Stimulated activated CD8-positive, alpha-beta memory T cell treated with anti-CD3 and anti-CD28 coated beads, Interleukin-12 subunit alpha, Interleukin-12 subunit beta, amount 100 ng/mL, for 24 hours (primary cell): ENCODE results near the gene MIEF1.
A peak's percentile ranks its signal among the peaks of the same experiment; 100 is the strongest.
"Not testable (repeated sequence)": the region's sequence is repeated elsewhere in the genome, so short reads cannot be mapped to it uniquely, and the experiment has no call there.

Experiments
- DNase-seq: peaks from one replicate; pipeline ENCODE4 v3.0.0-alpha.2; 2020; ENCODE audit errors: extremely low read depth

The MIEF1 gene

GRCh38 chr22:39512026-39512425, 9.9 kb downstream of the MIEF1 start:
- DNase-seq, result no peak

- DNase-seq, result no peak
Measured at GRCh38 chr22:39513791-39514190, 11.7 kb downstream of the MIEF1 start.

GRCh38 chr22:39514373-39514973, 12.4 kb downstream of the MIEF1 start:
- no peak for DNase-seq

- no peak for DNase-seq
Measured at GRCh38 chr22:39515266-39516050, 13.4 kb downstream of the MIEF1 start.

- no peak for DNase-seq
Measured at GRCh38 chr22:39517470-39517869, 15.4 kb downstream of the MIEF1 start.

GRCh38 chr22:39518144-39518786, 16.2 kb downstream of the MIEF1 start:
- no peak for DNase-seq

GRCh38 chr22:39518996-39519680, 17.0 kb downstream of the MIEF1 start:
- DNase-seq, result no peak

- peak; percentile 88 for DNase-seq
Measured at GRCh38 chr22:39519681-39520225, 17.7 kb downstream of the MIEF1 start.

GRCh38 chr22:39520226-39521105, 18.4 kb downstream of the MIEF1 start, which contains the start of gene ATF4:
Gene ATF4, plus strand, starts transcription at chr22:39520562. Its CDS starts 884 bp downstream, at chr22:39521446.
- DNase-seq, result peak; percentile 76

GRCh38 chr22:39521106-39521885, 19.2 kb downstream of the MIEF1 start:
- not testable (repeated sequence) for DNase-seq

GRCh38 chr22:39522091-39522490, 20.0 kb downstream of the MIEF1 start:
- not testable (repeated sequence) for DNase-seq

GRCh38 chr22:39522567-39523300, 20.6 kb downstream of the MIEF1 start:
- no peak for DNase-seq

- DNase-seq, result no peak
Measured at GRCh38 chr22:39524089-39524752, 22.1 kb downstream of the MIEF1 start.

GRCh38 chr22:39524753-39525657, 22.9 kb downstream of the MIEF1 start:
- no peak for DNase-seq

GRCh38 chr22:39525658-39525975, 23.5 kb downstream of the MIEF1 start:
- DNase-seq, result no peak

GRCh38 chr22:39526736-39527171, 24.7 kb downstream of the MIEF1 start:
- DNase-seq, result no peak

- no peak for DNase-seq
Measured at GRCh38 chr22:39527481-39527961, 25.4 kb downstream of the MIEF1 start.
